HCEC 1CT (cell line): ENCODE results near the gene FBLN2.
"Not testable (repeated sequence)": the region's sequence is repeated elsewhere in the genome, so short reads cannot be mapped to it uniquely, and the experiment has no call there.

ENCODE experiments used
- DNase-seq: peaks from one replicate; pipeline ENCODE4 v3.0.0-alpha.2; 2017

The FBLN2 gene

GRCh38 chr3:13514639-13515435 is 34.1 kb upstream of the FBLN2 start:
- no peak for DNase-seq

GRCh38 chr3:13515786-13516759 is 32.9 kb upstream of the FBLN2 start:
- no peak for DNase-seq

GRCh38 chr3:13516760-13517135 is 32.2 kb upstream of the FBLN2 start:
- DNase-seq = no peak

- no peak for DNase-seq
These were observed 31.5 kb upstream of the FBLN2 start for GRCh38 chr3:13517253-13517977.

GRCh38 chr3:13518516-13518953 is 30.4 kb upstream of the FBLN2 start:
- DNase-seq = no peak

- DNase-seq = no peak
These were observed 29.7 kb upstream of the FBLN2 start for GRCh38 chr3:13519006-13519791.

- DNase-seq = no peak
These were observed 28.5 kb upstream of the FBLN2 start for GRCh38 chr3:13520326-13520880.

- no peak for DNase-seq
These were observed 27.6 kb upstream of the FBLN2 start for GRCh38 chr3:13521309-13521708.

- not testable (repeated sequence) for DNase-seq
These were observed 27.2 kb upstream of the FBLN2 start for GRCh38 chr3:13521749-13522148.

- DNase-seq = no peak
These were observed 26.7 kb upstream of the FBLN2 start for GRCh38 chr3:13522236-13522635.

- DNase-seq = no peak
These were observed 23.8 kb upstream of the FBLN2 start for GRCh38 chr3:13524979-13525669.

- no peak for DNase-seq
These were observed 22.9 kb upstream of the FBLN2 start for GRCh38 chr3:13525827-13526625.

GRCh38 chr3:13526626-13526949 is 22.3 kb upstream of the FBLN2 start:
- DNase-seq = no peak

GRCh38 chr3:13528217-13528867 is 20.6 kb upstream of the FBLN2 start:
- no peak for DNase-seq

- no peak for DNase-seq
These were observed 19.5 kb upstream of the FBLN2 start for GRCh38 chr3:13529196-13530112.

GRCh38 chr3:13530241-13531009 is 18.5 kb upstream of the FBLN2 start:
- no peak for DNase-seq

GRCh38 chr3:13532085-13532484 is 16.8 kb upstream of the FBLN2 start:
- DNase-seq = no peak

- DNase-seq = no peak
These were observed 16.3 kb upstream of the FBLN2 start for GRCh38 chr3:13532631-13533030.
